Lung microvascular endothelial cell (primary cell): ENCODE data around the gene MX1. TPM values are rescaled to one million over a fixed set of nuclear protein-coding genes. Genes with fewer than 3 reads are reported as not detected.
"Not testable (repeated sequence)": the region's sequence is repeated elsewhere in the genome, so short reads cannot be mapped to it uniquely, and the experiment has no call there.

Experiments used
- DNase-seq, 2 donors: peaks; one replicate each; pipeline versions ENCODE4 v3.0.0 to v3.0.0-alpha.2; 2010; ENCODE audit warnings: low read depth in 2 of 2
- total RNA-seq: library from RNA; depleted of rRNA; stranded (reverse); fragments of >200 nt; gene quantifications from 2 replicates; pipeline ENCODE4 v1.2.1, GENCODE V29; 2014

The MX1 gene
- total RNA-seq, 1 donor from 2014 or later, result 0.99 TPM

DNA sequence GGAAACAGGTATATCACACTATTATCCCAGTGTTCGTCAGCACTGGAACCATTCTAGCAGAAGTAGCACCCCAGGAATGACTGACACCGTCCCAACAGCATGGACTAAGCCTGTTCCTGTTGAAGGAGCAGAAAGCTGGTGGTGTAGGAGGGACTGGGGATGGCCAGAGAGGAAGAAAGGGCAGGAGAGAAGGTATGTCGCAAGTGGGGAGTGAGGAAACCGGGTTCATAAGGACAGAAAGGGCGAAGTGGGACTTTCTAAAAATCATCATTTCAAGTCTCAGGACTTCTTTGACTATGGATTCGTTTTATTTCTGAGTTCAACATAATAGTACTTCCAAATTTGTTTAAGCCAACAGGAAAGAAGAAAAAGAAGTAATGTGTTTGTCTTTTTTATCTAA, 19.7 kb upstream of the MX1 start:
- no peak for DNase-seq

DNA sequence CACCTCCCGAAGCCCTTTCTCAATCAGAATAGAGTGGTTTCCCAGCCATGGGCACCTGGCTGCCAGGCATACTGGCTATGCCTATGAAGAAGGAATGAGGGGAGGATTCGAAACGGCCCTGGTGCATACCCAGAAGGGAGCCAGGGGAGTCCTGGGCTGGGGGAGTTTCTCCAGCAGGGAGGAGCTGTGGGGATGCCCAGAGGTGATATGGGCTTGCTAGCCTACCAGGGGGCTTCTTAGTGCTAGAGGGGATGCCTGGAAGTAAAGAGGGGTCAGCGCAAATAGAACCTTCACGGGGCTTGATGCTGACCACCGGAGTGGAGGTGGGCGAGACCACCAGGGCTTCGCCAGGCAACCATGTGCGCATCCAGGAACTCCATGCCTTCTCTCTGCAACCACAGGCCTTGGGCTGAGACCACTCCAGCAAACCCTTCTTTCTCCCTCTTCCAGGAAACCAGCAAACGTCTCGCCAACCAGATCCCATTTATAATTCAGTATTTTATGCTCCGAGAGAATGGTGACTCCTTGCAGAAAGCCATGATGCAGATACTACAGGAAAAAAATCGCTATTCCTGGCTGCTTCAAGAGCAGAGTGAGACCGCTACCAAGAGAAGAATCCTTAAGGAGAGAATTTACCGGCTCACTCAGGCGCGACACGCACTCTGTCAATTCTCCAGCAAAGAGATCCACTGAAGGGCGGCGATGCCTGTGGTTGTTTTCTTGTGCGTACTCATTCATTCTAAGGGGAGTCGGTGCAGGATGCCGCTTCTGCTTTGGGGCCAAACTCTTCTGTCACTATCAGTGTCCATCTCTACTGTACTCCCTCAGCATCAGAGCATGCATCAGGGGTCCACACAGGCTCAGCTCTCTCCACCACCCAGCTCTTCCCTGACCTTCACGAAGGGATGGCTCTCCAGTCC, 18.2 kb upstream of the MX1 start:
- DNase-seq, result no peak

DNA sequence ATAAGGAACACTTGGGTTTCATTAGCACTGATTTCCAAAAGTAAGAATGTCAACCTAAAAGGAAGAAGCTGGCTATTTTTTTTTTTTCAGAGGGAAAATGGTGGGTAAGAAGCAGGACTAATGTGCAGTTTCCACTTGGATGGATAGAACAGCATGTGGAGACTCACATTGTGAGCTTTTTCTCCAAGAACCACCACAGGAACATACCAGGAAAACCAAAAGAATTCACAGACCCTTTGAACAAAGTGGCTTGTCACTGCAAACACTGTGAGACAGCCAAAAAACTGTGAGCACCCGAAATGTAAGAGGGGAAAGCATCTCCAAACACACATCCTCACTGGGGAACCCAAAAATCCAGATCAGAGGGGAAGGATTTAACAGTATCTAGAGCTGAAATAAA, 15.7 kb upstream of the MX1 start:
- no peak for DNase-seq

DNA sequence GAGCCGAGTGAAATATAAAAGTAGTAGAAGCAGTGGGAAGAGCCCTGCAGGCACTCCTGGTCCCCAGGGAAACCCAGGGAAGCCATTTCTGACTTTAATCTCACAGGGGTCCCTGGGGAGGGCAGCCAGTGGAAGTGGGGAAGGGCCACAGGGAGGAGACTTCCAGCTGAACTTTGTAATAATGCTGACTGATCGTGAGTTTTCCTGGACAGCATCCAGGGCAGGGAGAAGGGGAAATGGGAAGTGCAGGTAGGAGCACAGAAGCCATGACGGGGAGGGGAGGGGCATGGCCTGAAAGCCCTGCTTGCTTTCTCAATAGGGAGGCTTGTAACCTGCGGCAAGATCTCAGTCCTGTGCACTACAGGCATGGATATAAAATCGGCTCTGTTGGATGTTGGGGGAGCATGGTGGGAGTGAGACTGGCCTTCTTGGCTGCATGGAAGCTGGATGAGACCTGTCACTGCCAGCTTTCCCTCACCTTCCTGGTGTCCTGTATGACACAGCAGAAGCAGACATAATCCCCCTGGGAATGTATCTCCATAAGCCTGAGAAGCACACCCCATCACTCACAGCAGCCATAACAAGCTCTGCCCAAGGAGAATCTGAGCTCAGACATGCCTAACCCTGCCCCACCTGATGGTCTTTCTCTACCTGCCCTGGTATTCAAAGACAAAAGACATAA, 15.1 kb upstream of the MX1 start:
- DNase-seq, result no peak

DNA sequence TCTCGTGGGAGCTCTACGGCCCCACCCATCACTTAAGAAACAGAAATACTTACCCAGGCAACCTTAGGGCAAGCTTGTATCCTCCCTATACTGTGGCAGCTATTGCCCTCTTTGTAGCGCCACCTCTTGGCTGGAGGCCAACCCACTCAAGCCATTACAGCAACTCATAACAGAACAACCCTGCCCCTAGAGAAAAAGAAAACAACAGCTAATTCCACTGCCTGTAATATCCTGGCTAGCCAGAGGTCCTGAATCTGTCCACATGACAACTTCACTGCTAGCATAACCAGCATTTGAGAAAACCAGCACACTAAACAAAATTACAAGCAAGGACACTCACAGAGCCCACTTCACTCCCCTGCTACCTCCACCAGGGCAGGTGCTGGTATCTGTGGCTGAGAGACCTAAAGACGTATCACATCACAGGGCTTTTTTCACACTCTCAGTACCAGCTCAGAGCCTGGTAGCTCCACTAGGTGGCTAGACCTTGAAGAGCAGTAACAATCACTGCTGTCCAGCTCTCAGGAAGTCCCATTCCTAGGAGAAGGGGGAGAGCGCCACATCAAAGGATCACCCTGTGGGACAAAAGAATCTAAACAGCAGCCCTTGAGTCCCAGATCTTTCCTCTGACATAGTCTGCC, 14.5 kb upstream of the MX1 start:
- DNase-seq, result peak; percentile 11 to 35

DNA sequence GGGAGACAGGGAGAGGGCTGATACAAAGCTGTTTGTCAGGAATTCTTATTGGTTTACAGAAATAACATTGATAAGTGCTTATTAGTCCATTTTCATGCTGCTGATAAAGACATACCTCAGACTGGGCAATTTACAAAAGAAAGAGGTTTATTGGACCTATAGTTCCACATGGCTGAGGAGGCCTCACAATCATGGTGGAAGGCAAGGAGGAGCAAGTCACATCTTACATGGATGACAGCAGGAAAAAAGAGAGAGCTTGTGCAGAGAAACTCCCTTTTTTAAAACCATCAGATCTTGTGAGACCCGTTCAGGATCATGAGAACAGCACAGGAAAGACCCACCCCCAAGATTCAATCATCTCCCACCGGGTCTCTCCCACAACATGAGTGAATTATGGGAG, 8.5 kb upstream of the MX1 start:
- not testable (repeated sequence) for DNase-seq

DNA sequence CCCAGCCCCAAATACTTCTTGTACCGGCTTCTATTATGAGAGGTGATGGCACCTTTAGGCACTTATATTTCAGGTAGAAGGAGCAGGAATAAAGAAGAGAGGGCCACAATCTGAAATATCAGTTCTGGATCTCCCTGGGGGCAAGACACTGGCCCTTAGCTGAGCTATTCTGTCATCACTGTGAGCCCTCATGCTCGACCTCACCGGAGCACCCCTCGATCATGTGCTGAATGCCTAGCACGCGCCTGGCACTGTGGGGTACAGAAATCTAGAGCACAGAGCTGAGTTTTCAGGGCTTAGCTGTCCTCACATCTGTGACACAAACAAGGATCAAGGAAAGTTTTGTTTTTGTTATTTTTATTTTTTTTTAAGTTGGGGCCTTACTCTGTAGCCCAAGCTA, 7.6 kb upstream of the MX1 start:
- DNase-seq, result no peak

DNA sequence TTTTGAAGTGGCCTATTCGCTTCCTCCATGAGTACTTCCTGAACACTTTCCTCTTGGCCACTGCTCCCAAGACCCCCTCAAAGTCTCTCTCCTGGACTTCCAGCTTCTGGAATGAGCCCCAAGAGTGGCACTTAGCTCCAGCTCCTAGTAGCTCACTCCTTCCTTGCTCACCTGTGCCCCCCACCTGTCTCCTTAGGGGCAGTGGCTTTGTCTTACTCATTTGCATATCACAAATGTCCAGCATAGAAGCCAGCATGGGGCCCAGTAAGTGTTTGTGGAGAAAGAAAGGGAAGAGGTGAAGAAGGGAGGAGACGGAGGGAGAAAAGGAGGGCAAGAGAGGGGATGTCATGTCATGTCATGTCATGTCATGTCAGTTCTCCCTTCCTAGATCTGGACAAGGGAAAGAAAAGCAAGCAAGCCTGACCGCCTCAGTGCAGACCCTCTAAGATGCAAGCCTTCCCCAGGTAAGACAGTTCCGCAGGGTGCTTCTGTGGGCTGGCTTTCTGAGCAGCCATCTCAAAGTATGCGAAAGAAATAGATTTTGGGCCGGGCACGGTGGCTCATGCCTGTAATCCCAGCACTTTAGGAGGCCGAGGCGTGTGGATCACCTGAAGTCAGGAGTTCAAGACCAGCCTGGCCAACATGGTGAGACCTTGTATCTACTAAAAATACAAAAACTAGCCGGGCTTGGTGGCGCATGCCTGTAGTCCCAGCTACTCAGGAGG, 6.9 kb upstream of the MX1 start:
- DNase-seq, result no peak

DNA sequence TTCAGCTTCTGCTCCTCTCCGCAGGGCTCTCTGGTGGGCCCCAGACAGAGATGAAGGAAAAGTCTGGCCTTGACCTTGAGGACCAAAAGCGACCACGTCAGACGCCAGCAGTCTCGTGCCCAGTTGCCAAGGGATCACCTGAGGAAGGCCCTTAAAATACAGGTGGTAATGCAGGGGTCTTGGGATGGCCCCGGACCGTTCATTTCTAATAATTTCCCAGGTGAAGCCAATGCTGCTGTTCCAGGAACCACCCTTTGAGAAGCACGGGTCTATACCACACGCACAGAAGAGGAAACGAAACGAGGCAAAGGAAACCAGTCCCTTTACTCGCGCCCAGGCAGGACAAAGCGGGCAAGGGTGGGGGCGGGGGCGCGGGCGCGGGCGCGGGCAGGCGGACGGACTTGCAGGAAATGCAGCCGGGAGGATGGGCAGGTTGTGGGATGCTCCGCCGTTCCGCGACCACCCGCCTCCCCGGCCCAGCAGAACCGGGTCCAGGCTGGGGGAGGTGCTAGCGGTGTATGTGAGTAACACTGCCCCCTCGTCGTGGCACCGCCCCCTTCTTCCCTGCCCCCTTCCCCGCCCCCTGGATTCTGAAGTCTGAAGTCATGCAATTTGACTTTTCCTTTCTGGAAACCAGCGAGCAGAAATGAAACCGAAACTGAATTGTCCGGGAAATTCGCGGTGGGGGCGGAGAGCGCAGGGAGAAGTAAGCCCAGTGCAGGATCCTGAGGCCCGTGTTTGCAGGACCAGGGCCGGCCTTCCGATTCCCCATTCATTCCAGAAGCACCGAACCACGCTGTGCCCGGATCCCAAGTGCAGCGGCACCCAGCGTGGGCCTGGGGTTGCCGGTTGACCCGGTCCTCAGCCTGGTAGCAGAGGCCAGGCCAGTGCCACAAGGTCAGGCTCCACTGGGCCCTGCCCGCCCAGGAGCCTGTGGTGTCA, 5.8 kb upstream of the MX1 start:
- peak; percentile 84 to 89 for DNase-seq

DNA sequence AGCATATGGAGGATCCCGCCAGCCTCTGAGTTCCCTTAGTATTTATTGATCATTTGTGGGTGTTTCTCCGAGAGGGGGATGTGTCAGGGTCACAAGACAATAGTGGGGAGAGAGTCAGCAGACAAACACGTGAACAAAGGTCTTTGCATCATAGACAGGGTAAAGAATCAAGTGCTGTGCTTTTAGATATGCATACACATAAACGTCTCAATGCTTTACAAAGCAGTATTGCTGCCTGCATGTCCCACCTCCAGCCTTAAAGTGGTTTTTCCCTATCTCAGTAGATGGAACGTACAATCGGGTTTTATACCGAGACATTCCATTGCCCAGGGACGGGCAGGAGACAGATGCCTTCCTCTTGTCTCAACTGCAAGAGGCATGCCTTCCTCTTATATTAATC, 5.0 kb upstream of the MX1 start:
- DNase-seq, result not testable (repeated sequence)

DNA sequence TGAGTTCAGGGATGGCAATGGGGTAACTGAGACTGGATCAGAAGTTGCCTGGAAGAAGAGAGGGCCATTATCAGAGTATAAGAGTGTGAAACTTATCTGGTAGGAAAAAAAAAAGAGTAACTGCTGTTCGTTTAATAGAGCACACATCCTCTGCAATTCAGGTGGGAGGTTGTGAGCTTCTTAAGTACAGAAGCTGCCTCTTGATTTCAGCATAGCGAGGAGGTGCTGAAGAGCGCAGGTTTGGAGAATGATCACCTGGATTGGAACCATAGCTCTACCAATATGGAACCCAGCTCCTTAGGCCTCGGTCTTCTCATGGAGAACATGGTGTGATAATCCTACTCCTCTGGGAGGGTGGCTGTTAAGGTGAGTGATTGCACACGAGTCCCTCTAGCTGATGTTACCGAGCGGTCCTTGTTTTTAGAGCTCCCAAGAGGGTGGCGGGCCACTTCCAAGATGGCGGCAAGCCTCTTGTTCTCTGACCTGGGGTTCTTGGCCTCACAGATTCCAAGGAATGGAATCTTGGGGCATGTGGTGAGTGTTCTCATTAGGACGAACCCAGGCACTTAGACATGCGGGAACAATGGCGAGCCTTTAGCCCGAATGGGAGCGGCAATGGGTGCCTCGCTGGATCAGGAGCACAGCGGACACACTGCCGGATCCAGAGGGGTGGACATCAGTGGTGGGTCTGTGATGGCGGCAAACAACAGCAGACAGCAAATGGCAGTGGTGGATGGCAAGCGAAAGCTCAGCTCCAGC, 3.3 kb upstream of the MX1 start:
- no peak for DNase-seq

DNA sequence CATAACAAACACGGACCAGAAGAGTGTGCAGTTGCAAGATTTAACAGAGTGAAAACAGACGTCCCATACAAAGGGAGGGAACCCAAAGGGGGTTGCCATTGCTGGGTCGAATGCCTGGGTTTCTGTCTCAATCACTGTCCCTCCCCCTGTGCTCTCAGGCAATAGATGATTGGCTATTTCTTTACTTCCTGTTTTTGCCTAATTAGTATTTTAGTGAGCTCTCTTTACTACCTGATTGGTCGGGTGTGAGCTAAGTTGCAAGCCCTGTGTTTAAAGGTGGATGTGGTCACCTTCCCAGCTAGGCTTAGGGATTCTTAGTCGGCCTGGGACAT, 2.8 kb upstream of the MX1 start:
- not testable (repeated sequence) for DNase-seq

DNA sequence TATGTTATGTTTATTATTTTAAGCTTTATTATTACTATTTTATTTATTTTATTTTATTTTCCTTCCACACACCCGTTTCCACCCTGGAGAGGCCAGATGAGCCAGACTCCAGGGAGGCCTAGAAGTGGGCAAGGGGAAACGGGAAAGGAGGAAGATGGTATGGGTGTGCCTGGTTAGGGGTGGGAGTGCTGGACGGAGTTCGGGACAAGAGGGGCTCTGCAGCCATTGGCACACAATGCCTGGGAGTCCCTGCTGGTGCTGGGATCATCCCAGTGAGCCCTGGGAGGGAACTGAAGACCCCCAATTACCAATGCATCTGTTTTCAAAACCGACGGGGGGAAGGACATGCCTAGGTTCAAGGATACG, 468 bp upstream of the MX1 start:
- no peak for DNase-seq

DNA sequence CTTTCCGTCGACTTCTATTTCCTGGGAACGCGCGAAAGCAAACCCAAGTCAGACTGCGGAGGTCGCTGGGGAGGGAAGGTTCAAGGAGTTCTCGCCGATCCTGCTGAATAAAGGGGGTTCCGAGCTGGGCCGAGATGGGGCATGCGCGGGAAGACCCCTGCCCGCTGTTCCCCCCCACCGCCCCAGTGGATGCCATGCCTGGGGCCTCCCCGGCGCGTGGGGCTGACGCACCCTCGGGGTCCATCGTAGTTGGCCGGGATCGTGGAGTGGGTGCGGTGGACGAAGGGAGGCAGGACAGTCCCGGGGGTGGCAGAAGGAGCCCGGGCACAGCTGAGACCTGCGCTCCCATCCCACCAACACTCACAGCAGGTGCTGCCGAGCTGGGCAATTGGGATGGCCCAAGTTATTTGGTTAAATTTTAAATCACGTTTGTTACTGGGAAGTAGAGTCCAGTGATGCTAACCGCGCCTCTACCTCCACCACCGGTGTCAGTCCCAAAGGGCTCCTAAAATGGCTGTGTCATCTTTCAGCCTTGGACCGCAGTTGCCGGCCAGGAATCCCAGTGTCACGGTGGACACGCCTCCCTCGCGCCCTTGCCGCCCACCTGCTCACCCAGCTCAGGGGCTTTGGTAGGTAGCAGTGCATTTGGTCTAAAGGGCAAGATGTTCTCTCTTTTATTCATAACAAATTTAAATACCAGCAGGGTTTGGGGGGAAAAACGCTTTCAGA, 801 bp downstream of the MX1 start:
- no peak for DNase-seq

DNA sequence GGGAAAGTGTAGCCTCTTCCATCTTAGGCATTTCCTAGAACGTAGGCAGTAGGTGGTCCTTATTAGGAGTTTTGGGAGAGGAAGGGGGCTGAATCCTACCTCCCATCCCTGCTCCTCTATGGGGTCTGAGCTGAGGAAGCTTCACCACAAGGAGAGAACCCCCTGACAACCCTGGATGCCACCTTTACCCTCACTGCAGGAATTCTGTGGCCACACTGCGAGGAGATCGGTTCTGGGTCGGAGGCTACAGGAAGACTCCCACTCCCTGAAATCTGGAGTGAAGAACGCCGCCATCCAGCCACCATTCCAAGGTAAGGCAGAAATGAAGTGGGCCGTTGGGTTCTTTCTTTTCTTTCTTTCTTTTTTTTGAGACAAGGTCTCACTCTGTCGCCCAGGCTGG, 1.5 kb downstream of the MX1 start:
- DNase-seq, result no peak

DNA sequence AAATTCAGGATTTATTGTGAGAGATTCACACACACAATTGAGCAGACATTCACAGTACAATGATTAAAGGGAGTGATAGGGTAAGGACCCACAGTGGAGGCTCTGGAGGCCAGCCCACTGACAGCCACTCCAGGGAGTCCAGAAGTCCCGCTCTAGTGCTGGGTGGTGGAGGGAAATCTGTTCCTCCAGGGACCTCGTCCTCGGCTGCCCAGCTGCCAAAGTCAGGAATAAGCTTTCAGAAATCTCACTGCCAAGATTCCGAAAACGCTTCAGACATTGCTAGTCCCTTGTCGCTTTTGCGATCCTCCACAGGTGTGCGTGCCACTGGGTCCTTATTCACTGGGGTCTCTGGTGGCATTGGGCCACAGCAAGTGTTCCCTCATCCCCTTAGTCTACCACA, 2.3 kb downstream of the MX1 start:
- DNase-seq, result no peak

DNA sequence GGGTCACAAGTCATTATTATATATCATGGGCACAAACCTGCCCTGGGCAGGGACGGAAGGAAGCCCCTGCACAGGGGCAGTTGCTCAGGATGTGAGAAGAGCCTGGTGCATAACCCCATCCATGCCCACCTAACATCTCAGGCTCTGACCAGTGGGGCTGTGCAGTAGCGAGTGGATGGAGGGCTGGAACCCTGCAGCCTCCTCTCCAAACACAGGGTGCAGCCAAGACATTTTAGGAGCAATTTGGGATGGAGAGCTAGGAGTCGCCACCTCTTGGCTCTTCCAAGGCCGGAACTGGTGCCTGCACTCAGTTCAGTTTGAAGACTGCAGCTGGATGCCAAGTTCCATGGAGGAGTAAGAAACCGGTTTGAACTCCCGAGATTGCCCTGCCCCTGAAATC, 2.8 kb downstream of the MX1 start:
- DNase-seq, result no peak

DNA sequence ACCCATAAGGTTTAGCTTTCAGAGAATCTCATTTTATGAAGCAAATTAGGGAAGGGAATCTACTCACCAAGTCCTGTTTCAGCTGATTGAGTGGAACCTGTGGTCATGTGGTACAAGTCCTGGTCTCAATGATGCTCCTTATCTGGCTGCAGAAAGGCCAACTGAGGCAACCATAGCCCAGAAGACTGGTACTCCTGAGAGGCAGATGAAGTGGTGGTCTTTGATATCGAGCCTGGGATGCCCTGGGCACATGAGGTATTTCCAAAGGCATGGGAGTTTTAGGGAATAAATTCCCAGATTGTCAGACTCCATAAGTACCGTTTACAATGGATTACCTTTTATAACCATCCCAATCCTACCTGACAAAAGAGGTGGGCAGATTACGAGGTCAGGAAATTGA, 3.3 kb downstream of the MX1 start:
- DNase-seq, result no peak

DNA sequence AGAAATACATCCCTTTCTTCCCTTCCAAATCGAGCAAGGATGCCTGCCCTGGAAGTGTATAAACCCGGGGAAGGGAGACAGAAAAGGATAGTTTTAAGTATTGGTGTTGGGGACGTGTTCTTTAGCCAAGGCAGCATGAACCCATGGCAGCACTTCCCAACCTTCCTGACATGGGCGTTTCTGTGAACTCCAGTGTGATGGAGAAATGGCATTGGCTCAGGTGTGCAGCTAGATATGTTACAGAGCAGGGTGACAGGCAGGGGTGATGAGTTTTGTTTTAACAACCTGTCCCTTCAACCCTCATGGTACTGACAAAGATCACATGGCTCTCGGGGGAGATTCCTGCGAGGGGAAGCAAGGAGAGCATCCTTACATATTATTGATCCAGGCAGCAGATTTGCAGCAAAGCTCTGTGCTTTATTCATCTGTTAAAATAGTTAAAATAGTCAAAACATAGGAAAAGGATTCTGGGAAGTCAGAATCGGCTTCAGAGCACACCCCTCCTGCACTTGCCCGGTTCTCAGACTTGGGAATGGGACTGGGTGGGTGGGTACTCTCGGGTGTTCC, 4.0 kb downstream of the MX1 start:
- no peak for DNase-seq
